K562 (cell line): ENCODE data around the gene CDK5R2. TPM values are rescaled to one million over a fixed set of nuclear protein-coding genes. Genes with fewer than 3 reads are reported as not detected.

ENCODE experiments used
- ATAC-seq: fragments of 200-7000 bp; cut with Tn5 transposase; 3 replicates; pipeline ENCODE4 v1.9.1; 2020; ENCODE audit warnings: moderate library complexity
- BruUV-seq: library from RNA; stranded (reverse); fragments of 400-500 nt; replicated peaks from 2 replicates; lab custom pipeline; 2021; lab: Mats Ljungman, UMichigan
- CTCF ChIA-PET: fragments of 300-600 bp; formaldehyde crosslinking; extraction: SDS; loops from one replicate; lab custom pipeline; 2021; ENCODE audit warnings: low intra/inter-chr PET ratio; lab: Yijun Ruan, JAX
- POLR2A ChIA-PET: fragments of 300-600, 350-650 bp; sonication (Branson Sonifier 250); formaldehyde crosslinking; extraction: SDS; loops from one replicate; lab custom pipeline; 2021; ENCODE audit warnings: antibody characterized with exemption, inconsistent platforms; lab: Yijun Ruan, JAX
- DNase-seq, 4 experiments: peaks; one replicate each; pipeline versions ENCODE4 v3.0.0 to v3.0.0-alpha.2; 2011 to 2018; ENCODE audit warnings: low spot score in 3 of 4, mixed read lengths in 3 of 4; ENCODE audit errors: extremely low read depth in 1 of 4
- FAIRE-seq: peaks from 2 replicates; lab custom pipeline; 2011; peaks lifted over from hg19 to GRCh38; lab: Jason Lieb, UNC
- H2AFZ ChIP-seq: 2 replicates; pipeline ENCODE4 v1.6.0; 2011; ENCODE audit warnings: low read depth, low read length, control low read depth, inconsistent platforms
- H3K27ac ChIP-seq: fragments of 200-600 bp; 3 replicates; pipeline ENCODE4 v1.8.0; 2011; ENCODE audit warnings: low read depth, mild to moderate bottlenecking, control low read depth, inconsistent platforms, low read length, moderate library complexity, mixed read lengths; ENCODE audit errors: extremely low read depth
- H3K27me3 ChIP-seq, 2 experiments: fragments of 300-600 bp in 1 of 2; 2 replicates in 1 of 2; 3 replicates in 1 of 2; pipeline versions ENCODE4 v1.6.0 to v1.8.0; 2011; ENCODE audit warnings: inconsistent platforms in 2 of 2, low read length in 2 of 2, mild to moderate bottlenecking in 1 of 2, mixed read lengths in 1 of 2, moderate library complexity in 1 of 2; ENCODE audit not compliant: control insufficient read depth in 2 of 2, insufficient read depth in 2 of 2
- H3K36me3 ChIP-seq: fragments of 300-600 bp; 3 replicates; pipeline ENCODE4 v1.8.0; 2011; ENCODE audit warnings: mild to moderate bottlenecking, low read length, inconsistent platforms; ENCODE audit not compliant: control insufficient read depth, insufficient read depth
- H3K4me1 ChIP-seq, 2 experiments: fragments of 200-600 bp in 1 of 2; replicated peaks in 1 of 2; 2 replicates in 1 of 2; 3 replicates in 1 of 2; pipeline versions ENCODE4 v1.5.1 to v1.8.0; 2011; ENCODE audit warnings: inconsistent platforms in 2 of 2, low read length in 2 of 2, mild to moderate bottlenecking in 1 of 2, mixed read lengths in 1 of 2, moderate library complexity in 1 of 2; ENCODE audit not compliant: control insufficient read depth in 2 of 2, insufficient read depth in 2 of 2
- H3K4me2 ChIP-seq: 2 replicates; pipeline ENCODE4 v1.6.1; 2011; ENCODE audit warnings: low read length, control low read depth, inconsistent platforms, mixed read lengths; ENCODE audit not compliant: insufficient read depth
- H3K4me3 ChIP-seq: fragments of 200-600 bp; sonication (generic), shearing (Covaris generic); 2 replicates; pipeline ENCODE4 v1.5.1; 2016; ENCODE audit warnings: control low read depth, inconsistent platforms
- H3K79me2 ChIP-seq: fragments of 200-600 bp; 3 replicates; pipeline ENCODE4 v1.8.0; 2011; ENCODE audit warnings: low read length, inconsistent platforms; ENCODE audit not compliant: control insufficient read depth, insufficient read depth
- H3K9ac ChIP-seq, 2 experiments: 2 replicates each; pipeline versions ENCODE4 v1.6.0 to v1.6.1; 2011; ENCODE audit warnings: low read depth in 2 of 2, low read length in 2 of 2, control low read depth in 1 of 2, inconsistent platforms in 1 of 2, mild to moderate bottlenecking in 1 of 2, mixed read lengths in 1 of 2; ENCODE audit not compliant: insufficient read depth in 1 of 2
- H3K9me1 ChIP-seq: one replicate; pipeline ENCODE4 v1.6.0; 2011; ENCODE audit warnings: inconsistent platforms, mild to moderate bottlenecking, low read length, moderate library complexity; ENCODE audit not compliant: control insufficient read depth, insufficient read depth
- H3K9me3 ChIP-seq: replicated peaks from 2 replicates; pipeline ENCODE4 v1.5.1; 2011; ENCODE audit warnings: low read depth, low read length, inconsistent platforms; ENCODE audit not compliant: control insufficient read depth, insufficient read depth
- H4K20me1 ChIP-seq: replicated peaks from 2 replicates; pipeline ENCODE4 v1.6.1; 2011; ENCODE audit warnings: low read length, inconsistent platforms, mixed read lengths; ENCODE audit not compliant: control insufficient read depth, insufficient read depth
- HBP1 ChIP-seq: fragments of 450-650 bp; formaldehyde crosslinking; IDR thresholded peaks from 2 replicates; pipeline ENCODE4 v1.4.0; 2022; ENCODE audit warnings: missing genetic modification characterization
- NFYB ChIP-seq: IDR thresholded peaks from 2 replicates; pipeline ENCODE4 v1.6.1; 2011; ENCODE audit warnings: mild to moderate bottlenecking, moderate library complexity; ENCODE audit not compliant: insufficient read length; ENCODE audit errors: extremely low read depth
- STAT6 ChIP-seq: sonication (generic); formaldehyde crosslinking; IDR thresholded peaks from 2 replicates; pipeline ENCODE4 v1.8.1; 2023; ENCODE audit warnings: mild to moderate bottlenecking, missing genetic modification reagents
- ZNF124 ChIP-seq: sonication (generic); formaldehyde crosslinking; IDR thresholded peaks from 2 replicates; pipeline ENCODE4 v1.8.1; 2022; ENCODE audit warnings: missing genetic modification reagents
- ZSCAN32 ChIP-seq: fragments of 450-650 bp; formaldehyde crosslinking; IDR thresholded peaks from 2 replicates; pipeline ENCODE4 v1.4.0; 2020; ENCODE audit warnings: mild to moderate bottlenecking, moderate library complexity
- WGBS: fragments of 100-300 bp; shearing (Covaris generic); methylation state at CpG from one replicate; pipeline ENCODE4 v1.1.6; 2016; ENCODE audit warnings: low coverage, mixed read lengths; ENCODE audit not compliant: insufficient coverage; ENCODE audit errors: missing lambda C conversion rate; 5-methylcytosine and 5-hydroxymethylcytosine counted together
- in situ Hi-C: fragments of 300-500 bp; cut with MboI; formaldehyde crosslinking; loops from 4 replicates; pipeline ENCODE4 v1.15.0; 2018; ENCODE audit warnings: inconsistent platforms, mixed read lengths
- intact Hi-C: fragments of 100-400 bp; cut with micrococcal nuclease; formaldehyde crosslinking; loops from 2 replicates; pipeline ENCODE4 v1.14.2; 2022
- polyA plus RNA-seq, 8 experiments: library from polyadenylated mRNA; depleted of rRNA in 4 of 8; stranded (reverse) in 5 of 8; unstranded in 3 of 8; fragments of >200 nt; fragmentation: Nextera tagmentation in 2 of 8; fragmentation: Illumina TruSeq in 1 of 8; extraction: Ambion mirVana in 2 of 8; extraction: Trizol in 1 of 8; gene quantifications; 2 replicates each; pipeline versions ENCODE4 v1.2.1 to v1.2.3, GENCODE V29; 2011 to 2014; ENCODE audit warnings: inconsistent platforms in 1 of 8, missing spikeins in 1 of 8
- total RNA-seq, 7 experiments: library from RNA; depleted of rRNA in 6 of 7; stranded (reverse); fragments of >200 nt in 6 of 7; fragmentation: Illumina TruSeq in 2 of 7; extraction: Trizol in 2 of 7; gene quantifications; 2 replicates each; pipeline versions ENCODE4 v1.2.1 to v1.2.3, GENCODE V29; 2011 to 2021; ENCODE audit warnings: low replicate concordance in 1 of 7

Gene CDK5R2
- total and polyA plus RNA-seq, 9 of the 15 experiments (the other 6 are each of a cell fraction or from before 2014, with no cell fraction given), result 0.09 TPM; not detected in 8

- H3K9ac ChIP-seq, result no peak overlapping the region
- H3K9me3 ChIP-seq, result no peaks in the 10 kb centered on the region
- no peaks in the 10 kb centered on the region for H3K36me3 ChIP-seq
- ChIA-PET CTCF (no interaction called here), POLR2A (no interaction called here)
- no peaks in the 10 kb centered on the region for H4K20me1 ChIP-seq
- no peak for TF ChIP-seq STAT6
- no peak for TF ChIP-seq HBP1 (CRISPR knock-in tag)
- no peak for TF ChIP-seq ZNF124 (CRISPR knock-in tag)
- no peak for TF ChIP-seq ZSCAN32 (CRISPR knock-in tag)
- no peak for TF ChIP-seq NFYB
- H3K4me3 ChIP-seq, result no peak overlapping the region
- in situ Hi-C loops (no loop called here), intact Hi-C loops (no loop called here)
- H3K9me1 ChIP-seq, result no peaks in the 10 kb centered on the region
- ATAC-seq (no peak), DNase-seq (no peak), FAIRE-seq (no peak)
- H3K4me1 ChIP-seq, result no peaks in the 10 kb centered on the region
- H3K27me3 ChIP-seq, result peaks cover 0 to 3% of the 10 kb centered on the region in 2 experiments; a peak in 1 of 5 replicates
- no peaks in the 10 kb centered on the region for H3K79me2 ChIP-seq
- 0% methylated on average over 1 of the region's 1 CpG for WGBS
- no peak overlapping the region for H3K27ac ChIP-seq
- no TSS peak for BruUV-seq
- H2AFZ ChIP-seq, result no peak overlapping the region
- no peak overlapping the region for H3K4me2 ChIP-seq
Measured at GRCh38 chr2:218970894-218971293, 11.4 kb downstream of the CDK5R2 start.
